ENCODE measurements around the gene C1QL3.

The C1QL3 gene

GRCh38 chr10:16521311-16522016 lies at the start of gene C1QL3:
C1QL3 (minus strand) TSS chr10:16521879; CDS start chr10:16521065, 814 bp downstream.
- peak; percentile 41 for DNase-seq

GRCh38 chr10:16570731-16571130 lies 49.1 kb upstream of the C1QL3 start:
- no peak for DNase-seq

- no peak for DNase-seq
Observed at GRCh38 chr10:16566202-16566805, 44.6 kb upstream of the C1QL3 start.

GRCh38 chr10:16565604-16566003 lies 43.9 kb upstream of the C1QL3 start:
- no peak for DNase-seq

- DNase-seq, result no peak
Observed at GRCh38 chr10:16562891-16563290, 41.2 kb upstream of the C1QL3 start.

GRCh38 chr10:16559236-16559773 lies 37.6 kb upstream of the C1QL3 start:
- DNase-seq, result no peak

- no peak for DNase-seq
Observed at GRCh38 chr10:16547973-16548372, 26.3 kb upstream of the C1QL3 start.

- DNase-seq, result no peak
Observed at GRCh38 chr10:16545116-16545736, 23.5 kb upstream of the C1QL3 start.

GRCh38 chr10:16544591-16544990 lies 22.9 kb upstream of the C1QL3 start:
- DNase-seq, result no peak

- DNase-seq, result no peak
Observed at GRCh38 chr10:16544099-16544498, 22.4 kb upstream of the C1QL3 start.

- DNase-seq, result no peak
Observed at GRCh38 chr10:16536155-16536554, 14.5 kb upstream of the C1QL3 start.

GRCh38 chr10:16529853-16530252 lies 8.2 kb upstream of the C1QL3 start:
- no peak for DNase-seq

GRCh38 chr10:16527452-16527851 lies 5.8 kb upstream of the C1QL3 start:
- no peak for DNase-seq

GRCh38 chr10:16520900-16521299 lies 779 bp downstream of the C1QL3 start:
- DNase-seq, result peak; percentile 34

GRCh38 chr10:16519908-16520861 lies 1.5 kb downstream of the C1QL3 start:
- no peak for DNase-seq

GRCh38 chr10:16519250-16519907 lies 2.3 kb downstream of the C1QL3 start:
- no peak for DNase-seq

GRCh38 chr10:16518822-16519221 lies 2.9 kb downstream of the C1QL3 start:
- DNase-seq, result no peak

- no peak for DNase-seq
Observed at GRCh38 chr10:16510843-16511242, 10.8 kb downstream of the C1QL3 start.

- DNase-seq, result no peak
Observed at GRCh38 chr10:16509996-16510395, 11.7 kb downstream of the C1QL3 start.

- no peak for DNase-seq
Observed at GRCh38 chr10:16505161-16505560, 16.5 kb downstream of the C1QL3 start.

GRCh38 chr10:16497911-16498310 lies 23.8 kb downstream of the C1QL3 start:
- no peak for DNase-seq

- no peak for DNase-seq
Observed at GRCh38 chr10:16493884-16494536, 27.7 kb downstream of the C1QL3 start.

Data from left hindlimb (tissue), 1 donor.